ENCODE measurements around the gene MCIDAS.

DNA sequence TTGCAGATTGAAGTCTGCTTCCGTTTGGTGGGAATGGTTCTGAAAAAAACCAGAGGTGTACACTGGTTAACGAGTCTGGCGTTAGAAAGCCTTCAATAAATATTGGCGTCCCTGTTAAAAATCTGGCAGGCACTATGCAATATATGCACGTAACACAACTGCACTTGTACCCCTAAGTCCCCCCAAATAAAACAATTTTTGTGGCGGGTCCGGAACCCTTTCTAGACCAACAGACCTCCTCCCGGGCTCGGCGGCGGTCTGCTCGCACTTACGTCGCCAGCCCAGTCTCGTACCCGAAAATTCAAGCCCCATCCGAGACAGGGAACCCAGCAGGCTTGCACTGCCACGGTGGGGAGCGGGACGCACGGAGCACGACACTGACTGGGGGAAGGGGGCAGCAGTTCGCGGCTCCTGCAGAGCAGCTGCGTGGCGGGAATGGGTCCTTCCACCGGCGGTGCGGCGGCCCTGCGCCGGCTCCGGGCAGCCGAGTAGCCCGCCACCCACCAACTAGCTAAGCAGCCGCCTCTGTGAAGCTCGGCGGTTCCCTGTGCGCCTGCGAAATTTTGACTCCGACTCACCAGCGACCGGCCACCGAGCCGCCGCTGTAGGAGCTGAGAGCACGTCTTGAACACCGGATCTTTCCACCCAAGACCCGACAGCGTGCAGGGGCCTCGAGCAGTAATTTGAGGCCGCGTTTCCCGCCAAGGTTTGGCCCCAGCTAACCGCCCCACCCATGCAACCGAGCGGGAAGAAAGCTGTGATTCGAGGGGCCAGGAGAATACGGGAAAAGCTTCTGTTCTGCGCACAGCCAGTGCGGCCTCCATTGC is 3.9 kb downstream of the MCIDAS start:
- no peak for TF ChIP-seq POLR2A (IDR thresholded peaks at IDR 0.05)
- TF ChIP-seq, protein P1, sequence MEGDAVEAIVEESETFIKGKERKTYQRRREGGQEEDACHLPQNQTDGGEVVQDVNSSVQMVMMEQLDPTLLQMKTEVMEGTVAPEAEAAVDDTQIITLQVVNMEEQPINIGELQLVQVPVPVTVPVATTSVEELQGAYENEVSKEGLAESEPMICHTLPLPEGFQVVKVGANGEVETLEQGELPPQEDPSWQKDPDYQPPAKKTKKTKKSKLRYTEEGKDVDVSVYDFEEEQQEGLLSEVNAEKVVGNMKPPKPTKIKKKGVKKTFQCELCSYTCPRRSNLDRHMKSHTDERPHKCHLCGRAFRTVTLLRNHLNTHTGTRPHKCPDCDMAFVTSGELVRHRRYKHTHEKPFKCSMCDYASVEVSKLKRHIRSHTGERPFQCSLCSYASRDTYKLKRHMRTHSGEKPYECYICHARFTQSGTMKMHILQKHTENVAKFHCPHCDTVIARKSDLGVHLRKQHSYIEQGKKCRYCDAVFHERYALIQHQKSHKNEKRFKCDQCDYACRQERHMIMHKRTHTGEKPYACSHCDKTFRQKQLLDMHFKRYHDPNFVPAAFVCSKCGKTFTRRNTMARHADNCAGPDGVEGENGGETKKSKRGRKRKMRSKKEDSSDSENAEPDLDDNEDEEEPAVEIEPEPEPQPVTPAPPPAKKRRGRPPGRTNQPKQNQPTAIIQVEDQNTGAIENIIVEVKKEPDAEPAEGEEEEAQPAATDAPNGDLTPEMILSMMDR (IDR thresholded peaks at IDR 0.05) = no peak

All from breast epithelium (tissue), 3 donors.